GM23338 (cell line): ENCODE data around the gene TFDP1. TPM values are rescaled to one million over a fixed set of nuclear protein-coding genes. Genes with fewer than 3 reads are reported as not detected.

Experiments
- ATAC-seq: fragments of 200-7000 bp; cut with Tn5 transposase; 3 replicates; pipeline ENCODE4 v1.9.1; 2020
- DNase-seq: peaks from one replicate; pipeline ENCODE4 v3.0.0-alpha.2; 2015; ENCODE audit warnings: low spot score
- H2AFZ ChIP-seq: fragments of 200-600 bp; sonication (generic); 2 replicates; pipeline ENCODE4 v1.8.0; 2016; ENCODE audit warnings: antibody characterized with exemption, mild to moderate bottlenecking, moderate library complexity
- H3F3A ChIP-seq: fragments of 200-600 bp; sonication (generic); replicated peaks from 2 replicates; pipeline ENCODE4 v1.8.0; 2017; ENCODE audit warnings: antibody characterized with exemption, mixed run types, low read depth
- H3K27ac ChIP-seq: fragments of 200-600 bp; sonication (generic); 2 replicates; pipeline ENCODE4 v1.6.1; 2016; ENCODE audit warnings: low read depth
- H3K27me3 ChIP-seq: fragments of 200-600 bp; sonication (generic); 2 replicates; pipeline ENCODE4 v1.8.0; 2016; ENCODE audit warnings: mild to moderate bottlenecking, mixed run types, moderate library complexity; ENCODE audit not compliant: insufficient read depth
- H3K36me3 ChIP-seq: fragments of 200-600 bp; sonication (generic); 2 replicates; pipeline ENCODE4 v1.8.0; 2016; ENCODE audit warnings: mild to moderate bottlenecking; ENCODE audit not compliant: insufficient read depth
- H3K4me1 ChIP-seq: fragments of 200-600 bp; sonication (generic); 2 replicates; pipeline ENCODE4 v1.8.0; 2016; ENCODE audit warnings: mild to moderate bottlenecking, moderate library complexity; ENCODE audit not compliant: insufficient read depth
- H3K4me2 ChIP-seq: fragments of 200-600 bp; sonication (generic); 2 replicates; pipeline ENCODE4 v1.7.1; 2017; ENCODE audit warnings: mixed run types
- H3K4me3 ChIP-seq: fragments of 200-600 bp; sonication (generic); 2 replicates; pipeline ENCODE4 v1.6.1; 2016; ENCODE audit warnings: mixed run types
- H3K79me2 ChIP-seq: fragments of 200-600 bp; sonication (generic); replicated peaks from 2 replicates; pipeline ENCODE4 v1.8.0; 2017; ENCODE audit warnings: mild to moderate bottlenecking; ENCODE audit not compliant: insufficient read depth
- H3K9me2 ChIP-seq: fragments of 200-600 bp; sonication (generic); 2 replicates; pipeline ENCODE4 v1.8.0; 2017; ENCODE audit not compliant: insufficient read depth
- H4K20me1 ChIP-seq: fragments of 200-600 bp; sonication (generic); replicated peaks from 2 replicates; pipeline ENCODE4 v1.8.0; 2017; ENCODE audit warnings: mild to moderate bottlenecking; ENCODE audit not compliant: insufficient read depth
- H3K27ac Mint-ChIP-seq: 2 replicates; pipeline ENCODE4 v1.8.0; 2020; ENCODE audit warnings: inconsistent platforms, mild to moderate bottlenecking, moderate library complexity, mixed read lengths
- H3K27me3 Mint-ChIP-seq: 3 replicates; pipeline ENCODE4 v1.8.0; 2022; ENCODE audit warnings: low read depth, mild to moderate bottlenecking, moderate library complexity, mixed read lengths, inconsistent platforms; ENCODE audit not compliant: insufficient read depth, poor library complexity
- H3K36me3 Mint-ChIP-seq: 3 replicates; pipeline ENCODE4 v1.8.0; 2021; ENCODE audit warnings: low read depth, mild to moderate bottlenecking, inconsistent platforms, moderate library complexity, mixed read lengths
- H3K4me1 Mint-ChIP-seq: 3 replicates; pipeline ENCODE4 v1.8.0; 2020; ENCODE audit warnings: mild to moderate bottlenecking, inconsistent platforms, mixed read lengths
- H3K4me3 Mint-ChIP-seq: 3 replicates; pipeline ENCODE4 v1.8.0; 2021; ENCODE audit warnings: moderate library complexity, mild to moderate bottlenecking, inconsistent platforms, mixed read lengths
- H3K9me3 Mint-ChIP-seq: 3 replicates; pipeline ENCODE4 v1.8.0; 2020; ENCODE audit warnings: moderate library complexity, mild to moderate bottlenecking, inconsistent platforms, mixed read lengths
- CREB1 ChIP-seq: fragments of 250-450 bp; sonication (Bioruptor Pico); IDR thresholded peaks from 2 replicates; pipeline ENCODE4 v1.5.0; 2020; ENCODE audit warnings: low read depth, mild to moderate bottlenecking, moderate library complexity
- EZH2 ChIP-seq: fragments of 200-600 bp; sonication (generic); IDR thresholded peaks from one replicate; pipeline ENCODE4 v1.8.0; 2017; ENCODE audit warnings: antibody characterized with exemption, mild to moderate bottlenecking, low read depth; ENCODE audit not compliant: unreplicated experiment
- NANOG ChIP-seq: IDR thresholded peaks from 2 replicates; pipeline ENCODE4 v1.6.1; 2016; ENCODE audit warnings: antibody characterized with exemption, borderline replicate concordance
- POLR2AphosphoS5 ChIP-seq: IDR thresholded peaks from 2 replicates; pipeline ENCODE4 v1.6.1; 2016; ENCODE audit warnings: antibody characterized with exemption, low read depth
- STAT1 ChIP-seq: IDR thresholded peaks from one replicate; pipeline ENCODE4 v1.6.1; 2016; ENCODE audit warnings: antibody characterized with exemption; ENCODE audit not compliant: unreplicated experiment
- ZNF114 ChIP-seq: fragments of 250-450 bp; sonication (Bioruptor Pico); IDR thresholded peaks from 2 replicates; pipeline ENCODE4 v1.5.0; 2020; ENCODE audit warnings: mild to moderate bottlenecking, moderate library complexity
- polyA plus RNA-seq: library from polyadenylated mRNA; unstranded; fragments of >200 nt; fragmentation: Nextera tagmentation; extraction: Ambion mirVana; gene quantifications from 2 replicates; pipeline ENCODE4 v1.2.1, GENCODE V29; 2016
- total RNA-seq: library from RNA; depleted of rRNA; stranded (reverse); fragments of >200 nt; shearing (Covaris generic); gene quantifications from 2 replicates; pipeline ENCODE4 v1.2.3, GENCODE V29; 2014
- TF ChIP-seq, protein P1 (sequence below): IDR thresholded peaks from one replicate; pipeline ENCODE4 v1.6.1; 2018; ENCODE audit warnings: antibody characterized with exemption; ENCODE audit not compliant: unreplicated experiment
- TF ChIP-seq, protein P2 (sequence below): fragments of 250-450 bp; sonication (Bioruptor Pico); IDR thresholded peaks from 2 replicates; pipeline ENCODE4 v1.5.0; 2020; ENCODE audit warnings: mild to moderate bottlenecking, moderate library complexity

The TFDP1 gene
- total and polyA plus RNA-seq, 2 experiments from 2014 or later: 42.9 to 80.0 TPM

GRCh38 chr13:113616281-113616906 is 31.8 kb downstream of the TFDP1 start (continued):
- TF ChIP-seq, protein P1, sequence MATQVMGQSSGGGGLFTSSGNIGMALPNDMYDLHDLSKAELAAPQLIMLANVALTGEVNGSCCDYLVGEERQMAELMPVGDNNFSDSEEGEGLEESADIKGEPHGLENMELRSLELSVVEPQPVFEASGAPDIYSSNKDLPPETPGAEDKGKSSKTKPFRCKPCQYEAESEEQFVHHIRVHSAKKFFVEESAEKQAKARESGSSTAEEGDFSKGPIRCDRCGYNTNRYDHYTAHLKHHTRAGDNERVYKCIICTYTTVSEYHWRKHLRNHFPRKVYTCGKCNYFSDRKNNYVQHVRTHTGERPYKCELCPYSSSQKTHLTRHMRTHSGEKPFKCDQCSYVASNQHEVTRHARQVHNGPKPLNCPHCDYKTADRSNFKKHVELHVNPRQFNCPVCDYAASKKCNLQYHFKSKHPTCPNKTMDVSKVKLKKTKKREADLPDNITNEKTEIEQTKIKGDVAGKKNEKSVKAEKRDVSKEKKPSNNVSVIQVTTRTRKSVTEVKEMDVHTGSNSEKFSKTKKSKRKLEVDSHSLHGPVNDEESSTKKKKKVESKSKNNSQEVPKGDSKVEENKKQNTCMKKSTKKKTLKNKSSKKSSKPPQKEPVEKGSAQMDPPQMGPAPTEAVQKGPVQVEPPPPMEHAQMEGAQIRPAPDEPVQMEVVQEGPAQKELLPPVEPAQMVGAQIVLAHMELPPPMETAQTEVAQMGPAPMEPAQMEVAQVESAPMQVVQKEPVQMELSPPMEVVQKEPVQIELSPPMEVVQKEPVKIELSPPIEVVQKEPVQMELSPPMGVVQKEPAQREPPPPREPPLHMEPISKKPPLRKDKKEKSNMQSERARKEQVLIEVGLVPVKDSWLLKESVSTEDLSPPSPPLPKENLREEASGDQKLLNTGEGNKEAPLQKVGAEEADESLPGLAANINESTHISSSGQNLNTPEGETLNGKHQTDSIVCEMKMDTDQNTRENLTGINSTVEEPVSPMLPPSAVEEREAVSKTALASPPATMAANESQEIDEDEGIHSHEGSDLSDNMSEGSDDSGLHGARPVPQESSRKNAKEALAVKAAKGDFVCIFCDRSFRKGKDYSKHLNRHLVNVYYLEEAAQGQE: no peak

- ATAC-seq: peak; percentile 88
- H3K4me3 ChIP-seq: no peak overlapping the region
- peak overlapping the region; percentile 19; the same call in 1 of the 3 replicates for H3K4me3 Mint-ChIP-seq
- TF ChIP-seq POLR2AphosphoS5 (no peak), CREB1 (CRISPR knock-in tag) (no peak), NANOG (no peak), ZNF114 (CRISPR knock-in tag) (no peak), EZH2 (no peak), STAT1 (no peak)
- TF ChIP-seq, protein P2, sequence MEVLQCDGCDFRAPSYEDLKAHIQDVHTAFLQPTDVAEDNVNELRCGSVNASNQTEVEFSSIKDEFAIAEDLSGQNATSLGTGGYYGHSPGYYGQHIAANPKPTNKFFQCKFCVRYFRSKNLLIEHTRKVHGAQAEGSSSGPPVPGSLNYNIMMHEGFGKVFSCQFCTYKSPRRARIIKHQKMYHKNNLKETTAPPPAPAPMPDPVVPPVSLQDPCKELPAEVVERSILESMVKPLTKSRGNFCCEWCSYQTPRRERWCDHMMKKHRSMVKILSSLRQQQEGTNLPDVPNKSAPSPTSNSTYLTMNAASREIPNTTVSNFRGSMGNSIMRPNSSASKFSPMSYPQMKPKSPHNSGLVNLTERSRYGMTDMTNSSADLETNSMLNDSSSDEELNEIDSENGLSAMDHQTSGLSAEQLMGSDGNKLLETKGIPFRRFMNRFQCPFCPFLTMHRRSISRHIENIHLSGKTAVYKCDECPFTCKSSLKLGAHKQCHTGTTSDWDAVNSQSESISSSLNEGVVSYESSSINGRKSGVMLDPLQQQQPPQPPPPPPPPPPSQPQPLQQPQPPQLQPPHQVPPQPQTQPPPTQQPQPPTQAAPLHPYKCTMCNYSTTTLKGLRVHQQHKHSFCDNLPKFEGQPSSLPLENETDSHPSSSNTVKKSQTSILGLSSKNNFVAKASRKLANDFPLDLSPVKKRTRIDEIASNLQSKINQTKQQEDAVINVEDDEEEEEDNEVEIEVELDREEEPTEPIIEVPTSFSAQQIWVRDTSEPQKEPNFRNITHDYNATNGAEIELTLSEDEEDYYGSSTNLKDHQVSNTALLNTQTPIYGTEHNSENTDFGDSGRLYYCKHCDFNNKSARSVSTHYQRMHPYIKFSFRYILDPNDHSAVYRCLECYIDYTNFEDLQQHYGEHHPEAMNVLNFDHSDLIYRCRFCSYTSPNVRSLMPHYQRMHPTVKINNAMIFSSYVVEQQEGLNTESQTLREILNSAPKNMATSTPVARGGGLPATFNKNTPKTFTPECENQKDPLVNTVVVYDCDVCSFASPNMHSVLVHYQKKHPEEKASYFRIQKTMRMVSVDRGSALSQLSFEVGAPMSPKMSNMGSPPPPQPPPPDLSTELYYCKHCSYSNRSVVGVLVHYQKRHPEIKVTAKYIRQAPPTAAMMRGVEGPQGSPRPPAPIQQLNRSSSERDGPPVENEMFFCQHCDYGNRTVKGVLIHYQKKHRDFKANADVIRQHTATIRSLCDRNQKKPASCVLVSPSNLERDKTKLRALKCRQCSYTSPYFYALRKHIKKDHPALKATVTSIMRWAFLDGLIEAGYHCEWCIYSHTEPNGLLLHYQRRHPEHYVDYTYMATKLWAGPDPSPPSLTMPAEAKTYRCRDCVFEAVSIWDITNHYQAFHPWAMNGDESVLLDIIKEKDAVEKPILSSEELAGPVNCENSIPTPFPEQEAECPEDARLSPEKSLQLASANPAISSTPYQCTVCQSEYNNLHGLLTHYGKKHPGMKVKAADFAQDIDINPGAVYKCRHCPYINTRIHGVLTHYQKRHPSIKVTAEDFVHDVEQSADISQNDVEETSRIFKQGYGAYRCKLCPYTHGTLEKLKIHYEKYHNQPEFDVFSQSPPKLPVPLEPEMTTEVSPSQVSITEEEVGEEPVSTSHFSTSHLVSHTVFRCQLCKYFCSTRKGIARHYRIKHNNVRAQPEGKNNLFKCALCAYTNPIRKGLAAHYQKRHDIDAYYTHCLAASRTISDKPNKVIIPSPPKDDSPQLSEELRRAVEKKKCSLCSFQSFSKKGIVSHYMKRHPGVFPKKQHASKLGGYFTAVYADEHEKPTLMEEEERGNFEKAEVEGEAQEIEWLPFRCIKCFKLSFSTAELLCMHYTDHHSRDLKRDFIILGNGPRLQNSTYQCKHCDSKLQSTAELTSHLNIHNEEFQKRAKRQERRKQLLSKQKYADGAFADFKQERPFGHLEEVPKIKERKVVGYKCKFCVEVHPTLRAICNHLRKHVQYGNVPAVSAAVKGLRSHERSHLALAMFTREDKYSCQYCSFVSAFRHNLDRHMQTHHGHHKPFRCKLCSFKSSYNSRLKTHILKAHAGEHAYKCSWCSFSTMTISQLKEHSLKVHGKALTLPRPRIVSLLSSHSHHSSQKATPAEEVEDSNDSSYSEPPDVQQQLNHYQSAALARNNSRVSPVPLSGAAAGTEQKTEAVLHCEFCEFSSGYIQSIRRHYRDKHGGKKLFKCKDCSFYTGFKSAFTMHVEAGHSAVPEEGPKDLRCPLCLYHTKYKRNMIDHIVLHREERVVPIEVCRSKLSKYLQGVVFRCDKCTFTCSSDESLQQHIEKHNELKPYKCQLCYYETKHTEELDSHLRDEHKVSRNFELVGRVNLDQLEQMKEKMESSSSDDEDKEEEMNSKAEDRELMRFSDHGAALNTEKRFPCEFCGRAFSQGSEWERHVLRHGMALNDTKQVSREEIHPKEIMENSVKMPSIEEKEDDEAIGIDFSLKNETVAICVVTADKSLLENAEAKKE (CRISPR knock-in tag): peak; percentile 62; the same call in 1 of the 2 replicates
- TF ChIP-seq, protein P1: no peak
Measured at GRCh38 chr13:113616991-113617749, 32.6 kb downstream of the TFDP1 start.

More at GRCh38 chr13:113616991-113617749, 32.6 kb downstream of the TFDP1 start:
- 0 out of 2 replicates have a peak, but pooled peaks cover 3% of the 10 kb centered on the region for H3F3A ChIP-seq
- no peaks in the 10 kb centered on the region for H3K27me3 ChIP-seq
- peaks cover 10% of the 10 kb centered on the region; the same call in 1 of the 2 replicates for H3K4me1 ChIP-seq
- H3K36me3 Mint-ChIP-seq: peaks cover 22% of the 10 kb centered on the region
- H3K27ac ChIP-seq: peak overlapping the region; percentile 93
- H3K4me1 Mint-ChIP-seq: peaks cover 24% of the 10 kb centered on the region
- no peaks in the 10 kb centered on the region for H3K9me3 Mint-ChIP-seq
- peak overlapping the region; percentile 64; the same call in 1 of the 2 replicates for H3K4me2 ChIP-seq
- H4K20me1 ChIP-seq: peaks cover 8% of the 10 kb centered on the region
- DNase-seq: peak; percentile 69
- peaks cover 6% of the 10 kb centered on the region for H3K27me3 Mint-ChIP-seq
- no peak overlapping the region for H2AFZ ChIP-seq
- peak overlapping the region; percentile 97 for H3K27ac Mint-ChIP-seq
- no peaks in the 10 kb centered on the region for H3K36me3 ChIP-seq
- H3K79me2 ChIP-seq: peaks cover 60% of the 10 kb centered on the region
- no peaks in the 10 kb centered on the region for H3K9me2 ChIP-seq
